H1 (cell line): ENCODE results near the gene PTGDS. TPM values are rescaled to one million over a fixed set of nuclear protein-coding genes. Genes with fewer than 3 reads are reported as not detected.

Source experiments
- CTCF ChIA-PET: fragments of 300-600 bp; sonication (Branson Sonifier 250); formaldehyde crosslinking; loops from one replicate; lab custom pipeline; 2021; ENCODE audit not compliant: partially characterized antibody; lab: Charles Lee
- POLR2A ChIA-PET: fragments of 300-600 bp; sonication (Branson Sonifier 250); formaldehyde crosslinking; loops from one replicate; lab custom pipeline; 2021; ENCODE audit warnings: inconsistent platforms; ENCODE audit not compliant: partially characterized antibody; lab: Charles Lee
- DNase-seq, 2 experiments: peaks; one replicate each; pipeline versions ENCODE4 v3.0.0 to v3.0.0-alpha.2; 2010 to 2022; ENCODE audit warnings: low spot score in 2 of 2, low read depth in 1 of 2, mixed read lengths in 1 of 2
- FAIRE-seq: peaks from 2 replicates; lab custom pipeline; 2011; peaks lifted over from hg19 to GRCh38; lab: Jason Lieb, UNC
- H2AFZ ChIP-seq: 2 replicates; pipeline ENCODE4 v1.8.1; 2012; ENCODE audit warnings: low read length, inconsistent platforms
- H2AK5ac ChIP-seq: 2 replicates; pipeline ENCODE4 v1.6.1; 2013; ENCODE audit warnings: low read depth, low read length
- H2BK120ac ChIP-seq: replicated peaks from 2 replicates; pipeline ENCODE3; 2013; ENCODE audit warnings: low read depth, low read length, inconsistent platforms
- H2BK12ac ChIP-seq: 2 replicates; pipeline ENCODE4 v1.6.1; 2013; ENCODE audit warnings: low read depth, low read length
- H2BK15ac ChIP-seq: 2 replicates; pipeline ENCODE4 v1.6.1; 2013; ENCODE audit warnings: low read length
- H2BK20ac ChIP-seq: 2 replicates; pipeline ENCODE4 v1.6.1; 2013; ENCODE audit warnings: low read length
- H2BK5ac ChIP-seq: 2 replicates; pipeline ENCODE4 v1.6.1; 2013; ENCODE audit warnings: low read depth, low read length
- H3K14ac ChIP-seq: 2 replicates; pipeline ENCODE4 v1.6.1; 2013; ENCODE audit warnings: inconsistent platforms; ENCODE audit not compliant: insufficient read length
- H3K18ac ChIP-seq: 2 replicates; pipeline ENCODE4 v1.6.1; 2013; ENCODE audit warnings: low read length; ENCODE audit errors: extremely low read depth
- H3K23ac ChIP-seq: 2 replicates; pipeline ENCODE4 v1.6.1; 2013; ENCODE audit warnings: inconsistent platforms; ENCODE audit not compliant: insufficient read length
- H3K23me2 ChIP-seq: 2 replicates; pipeline ENCODE4 v1.6.1; 2013; ENCODE audit warnings: low read depth, low read length
- H3K27ac ChIP-seq: 2 replicates; pipeline ENCODE4 v1.6.1; 2011; ENCODE audit warnings: low read depth, low read length, inconsistent platforms
- H3K27me3 ChIP-seq, 4 experiments: replicated peaks in 1 of 4; 1 replicate in 1 of 4; 2 replicates in 3 of 4; pipeline versions ENCODE4 v1.6.1 to v1.8.1; 2011 to 2013; ENCODE audit warnings: low read length in 3 of 4, mild to moderate bottlenecking in 3 of 4, inconsistent platforms in 2 of 4, mixed read lengths in 2 of 4, moderate library complexity in 1 of 4; ENCODE audit not compliant: control insufficient read depth in 3 of 4, insufficient read depth in 3 of 4; ENCODE audit errors: extremely low read depth in 1 of 4
- H3K36me3 ChIP-seq, 4 experiments: 2 replicates each; pipeline versions ENCODE4 v1.6.1 to v1.8.1; 2011 to 2013; ENCODE audit warnings: mild to moderate bottlenecking in 4 of 4, low read length in 3 of 4, moderate library complexity in 2 of 4, control low read depth in 1 of 4, inconsistent platforms in 1 of 4; ENCODE audit not compliant: insufficient read depth in 4 of 4, control insufficient read depth in 2 of 4
- H3K4ac ChIP-seq: replicated peaks from 2 replicates; pipeline ENCODE3; 2013; ENCODE audit warnings: low read length, low read depth, mixed read lengths, inconsistent platforms; ENCODE audit not compliant: insufficient read length
- H3K4me1 ChIP-seq, 4 experiments: replicated peaks in 1 of 4; 1 replicate in 1 of 4; 2 replicates in 3 of 4; pipeline versions ENCODE4 v1.6.1 to v1.8.1; 2011 to 2013; ENCODE audit warnings: low read length in 3 of 4, inconsistent platforms in 2 of 4, mixed read lengths in 1 of 4; ENCODE audit not compliant: insufficient read depth in 4 of 4, control insufficient read depth in 3 of 4
- H3K4me2 ChIP-seq, 2 experiments: 2 replicates each; pipeline versions ENCODE4 v1.6.1 to v1.8.1; 2011 to 2013; ENCODE audit warnings: low read depth in 2 of 2, low read length in 2 of 2, control low read depth in 1 of 2, inconsistent platforms in 1 of 2, mild to moderate bottlenecking in 1 of 2; ENCODE audit not compliant: insufficient read depth in 1 of 2
- H3K4me3 ChIP-seq, 4 experiments: fragments of 200-600, 300-600 bp in 1 of 4; sonication (generic), shearing (Covaris generic), sonication (Bioruptor Twin) in 1 of 4; 2 replicates each; pipeline versions ENCODE4 v1.5.1 to v1.8.1; 2011 to 2016; ENCODE audit warnings: low read length in 4 of 4, low read depth in 3 of 4, control low read depth in 2 of 4, inconsistent platforms in 2 of 4, mild to moderate bottlenecking in 2 of 4, mixed read lengths in 1 of 4, moderate library complexity in 1 of 4; ENCODE audit not compliant: insufficient read depth in 2 of 4; ENCODE audit errors: extremely low read depth in 1 of 4
- H3K56ac ChIP-seq: replicated peaks from 2 replicates; pipeline ENCODE3; 2013; ENCODE audit warnings: low read depth, mild to moderate bottlenecking, mixed read lengths, low read length, inconsistent platforms; ENCODE audit not compliant: insufficient read length
- H3K79me1 ChIP-seq: 2 replicates; pipeline ENCODE4 v1.6.1; 2013; ENCODE audit warnings: low read depth, low read length, control low read depth
- H3K79me2 ChIP-seq, 2 experiments: 2 replicates each; pipeline versions ENCODE4 v1.6.1 to v1.8.1; 2012 to 2013; ENCODE audit warnings: low read length in 2 of 2, mild to moderate bottlenecking in 2 of 2, inconsistent platforms in 1 of 2; ENCODE audit not compliant: insufficient read depth in 2 of 2, control insufficient read depth in 1 of 2
- H3K9ac ChIP-seq, 4 experiments: replicated peaks in 1 of 4; 1 replicate in 1 of 4; 2 replicates in 3 of 4; pipeline versions ENCODE4 v1.6.1 to v1.8.1; 2011 to 2013; ENCODE audit warnings: low read depth in 3 of 4, low read length in 3 of 4, control low read depth in 2 of 4, mild to moderate bottlenecking in 2 of 4, moderate library complexity in 2 of 4, inconsistent platforms in 1 of 4; ENCODE audit errors: extremely low read depth in 1 of 4
- H3K9me3 ChIP-seq, 2 experiments: 2 replicates each; pipeline versions ENCODE4 v1.6.1 to v1.8.1; 2012 to 2013; ENCODE audit warnings: mild to moderate bottlenecking in 2 of 2, moderate library complexity in 2 of 2, control low read depth in 1 of 2, inconsistent platforms in 1 of 2, low read depth in 1 of 2, low read length in 1 of 2, mixed read lengths in 1 of 2; ENCODE audit not compliant: insufficient read depth in 2 of 2
- H4K20me1 ChIP-seq, 2 experiments: replicated peaks in 1 of 2; 2 replicates each; pipeline versions ENCODE3 to v1.8.1; 2011 to 2013; ENCODE audit warnings: inconsistent platforms in 2 of 2, low read length in 2 of 2, mild to moderate bottlenecking in 1 of 2; ENCODE audit not compliant: insufficient read depth in 2 of 2, control insufficient read depth in 1 of 2
- H4K5ac ChIP-seq: 2 replicates; pipeline ENCODE4 v1.6.1; 2013; ENCODE audit warnings: low read length, low read depth, mixed read lengths, inconsistent platforms; ENCODE audit not compliant: insufficient read length
- H4K8ac ChIP-seq: 2 replicates; pipeline ENCODE4 v1.8.0; 2013; ENCODE audit warnings: mild to moderate bottlenecking, moderate library complexity, low read length, inconsistent platforms; ENCODE audit not compliant: insufficient read depth; ENCODE audit errors: extremely low read depth
- H4K91ac ChIP-seq: replicated peaks from 2 replicates; pipeline ENCODE3; 2013; ENCODE audit warnings: low read length, mixed read lengths, inconsistent platforms; ENCODE audit not compliant: insufficient read length
- BRCA1 ChIP-seq: IDR thresholded peaks from 2 replicates; pipeline ENCODE4 v1.6.1; 2012; ENCODE audit warnings: low read depth, low read length, improper control_type of control experiment
- CREB1 ChIP-seq: IDR thresholded peaks from 2 replicates; pipeline ENCODE4 v1.6.1; 2012; ENCODE audit warnings: inconsistent platforms
- EGR1 ChIP-seq: IDR thresholded peaks from 2 replicates; pipeline ENCODE4 v1.6.1; 2011; ENCODE audit warnings: low read depth, low read length, borderline replicate concordance
- JUN ChIP-seq: IDR thresholded peaks from 2 replicates; pipeline ENCODE4 v1.6.1; 2011; ENCODE audit warnings: low read depth, mild to moderate bottlenecking, improper control_type of control experiment, low read length
- KDM5A ChIP-seq: fragments of 200-600 bp; IDR thresholded peaks from 2 replicates; pipeline ENCODE4 v1.7.1; 2012; ENCODE audit warnings: mild to moderate bottlenecking, low read length, inconsistent platforms, mixed read lengths
- PHF8 ChIP-seq: fragments of 200-600 bp; sonication (generic); conservative IDR thresholded peaks from 2 replicates; pipeline ENCODE4 v1.7.1; 2012; ENCODE audit warnings: low read depth, mild to moderate bottlenecking, inconsistent platforms, low read length, moderate library complexity
- RAD21 ChIP-seq, 2 experiments: IDR thresholded peaks in 1 of 2; conservative IDR thresholded peaks in 1 of 2; 2 replicates each; pipeline ENCODE4 v1.6.1; 2011; ENCODE audit warnings: low read depth in 2 of 2, low read length in 2 of 2, improper control_type of control experiment in 1 of 2, inconsistent platforms in 1 of 2, mild to moderate bottlenecking in 1 of 2, moderate library complexity in 1 of 2
- RFX5 ChIP-seq: IDR thresholded peaks from 2 replicates; pipeline ENCODE4 v1.6.1; 2011; ENCODE audit warnings: low read depth, low read length, improper control_type of control experiment, borderline replicate concordance
- RXRA ChIP-seq: IDR thresholded peaks from 2 replicates; pipeline ENCODE4 v1.6.1; 2011; ENCODE audit warnings: low read depth, mild to moderate bottlenecking, low read length, moderate library complexity; ENCODE audit not compliant: insufficient read depth
- SP4 ChIP-seq: IDR thresholded peaks from 2 replicates; pipeline ENCODE4 v1.6.1; 2012; ENCODE audit warnings: low read length, inconsistent platforms
- YY1 ChIP-seq: IDR thresholded peaks from 2 replicates; pipeline ENCODE4 v1.6.1; 2011; ENCODE audit warnings: low read depth, mild to moderate bottlenecking, low read length
- WGBS, 2 experiments: shearing (Covaris generic) in 1 of 2; methylation state at CpG; one replicate each; pipeline versions ENCODE4 v1.1.6 to v1.1.7; 2013 to 2015; ENCODE audit warnings: low lambda C conversion rate in 2 of 2, mixed read lengths in 2 of 2, inconsistent platforms in 1 of 2, low coverage in 1 of 2, missing lambda C conversion rate in 1 of 2; ENCODE audit not compliant: insufficient replicate concordance in 2 of 2, insufficient coverage in 1 of 2, insufficient read length in 1 of 2; ENCODE audit errors: extremely low coverage in 1 of 2, missing lambda C conversion rate in 1 of 2; 5-methylcytosine and 5-hydroxymethylcytosine counted together
- polyA plus RNA-seq, 7 experiments: library from polyadenylated mRNA; depleted of rRNA in 3 of 7; stranded (reverse) in 5 of 7; unstranded in 2 of 7; fragments of >200 nt in 5 of 7; fragments of 200-250 nt in 2 of 7; gene quantifications; 1 replicate in 5 of 7; 2 replicates in 1 of 7; 4 replicates in 1 of 7; pipeline versions ENCODE4 v1.2.1 to v1.2.3, GENCODE V29; 2011 to 2013; ENCODE audit warnings: missing spikeins in 2 of 7, mixed read lengths in 2 of 7
- total RNA-seq: library from RNA; stranded (reverse); fragmentation: NEBNext Ultra II Directional; extraction: Animal tissue kit (Norgen Biotek cat#: 25700); gene quantifications from 2 replicates; pipeline ENCODE4 v1.2.1, GENCODE V29; 2021
- TF ChIP-seq, protein P1 (sequence below): IDR thresholded peaks from 2 replicates; pipeline ENCODE4 v1.6.1; 2011; ENCODE audit warnings: low read depth, mild to moderate bottlenecking, low read length; ENCODE audit not compliant: insufficient read depth

Gene PTGDS
- total and polyA plus RNA-seq, 2 of the 8 experiments (the other 6 are each of a cell fraction or from before 2014, with no cell fraction given): 1.7 to 2.3 TPM

DNA sequence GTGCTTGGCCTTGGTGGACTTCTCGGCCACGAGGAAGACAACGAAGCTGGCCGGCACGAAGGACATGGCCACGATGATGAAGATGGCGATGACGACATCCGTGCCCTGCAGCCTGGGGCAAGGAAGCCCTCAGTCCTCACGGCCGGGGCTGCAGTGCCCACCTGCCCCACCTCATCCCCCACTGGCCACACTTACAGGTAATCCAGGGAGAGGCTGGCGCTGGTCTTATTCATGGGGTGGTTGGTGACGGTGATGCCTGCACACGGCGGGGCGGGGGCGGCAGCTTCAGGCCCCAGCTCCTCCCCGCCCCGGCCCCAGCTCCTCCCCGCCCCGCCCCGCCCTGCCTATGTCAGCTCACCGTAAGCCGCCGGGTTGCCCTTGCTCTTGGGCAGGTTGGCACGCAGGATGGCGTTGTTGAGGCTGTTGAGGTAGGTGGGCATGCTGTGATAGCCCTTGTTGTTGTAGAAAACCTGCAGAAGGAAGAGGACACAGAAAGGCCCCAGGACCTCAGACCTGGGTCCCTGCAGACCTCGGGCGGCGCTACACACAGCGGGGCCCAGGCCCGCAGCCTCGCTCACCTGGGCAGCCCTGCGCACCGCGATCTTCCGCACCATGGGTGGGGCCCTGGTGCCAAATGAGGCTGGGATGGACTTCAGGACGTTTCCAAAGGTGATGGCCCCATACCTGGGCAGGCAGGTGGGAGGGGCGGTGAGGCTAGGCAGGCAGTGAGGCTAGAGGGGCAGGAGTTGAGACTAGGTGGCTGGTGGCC lies 34.8 kb downstream of the PTGDS start:
- Histone ChIP-seq H3K4ac (no peak overlapping the region), H3K79me1 (no peaks in the 10 kb centered on the region), H2AFZ (no peak overlapping the region), H4K91ac (no peak overlapping the region), H3K36me3 (peaks cover 0 to 12% (median 0%) of the 10 kb centered on the region in 4 experiments; a peak in 1 of 8 replicates), H4K5ac (no peak overlapping the region), H2BK12ac (no peak overlapping the region), H2AK5ac (no peak overlapping the region), H3K27me3 (no peaks in the 10 kb centered on the region; a peak in 1 of 7 replicates), H4K8ac (no peak overlapping the region), H2BK20ac (no peak overlapping the region), H3K14ac (no peak overlapping the region), H4K20me1 (no peaks in the 10 kb centered on the region), H3K18ac (no peak overlapping the region), H2BK5ac (no peak overlapping the region), H3K4me2 (no peak overlapping the region), H3K23ac (no peak overlapping the region), H3K9ac (no peak overlapping the region), H3K56ac (no peak overlapping the region), H3K27ac (no peak overlapping the region), H3K79me2 (no peaks in the 10 kb centered on the region), H2BK15ac (no peak overlapping the region), H3K23me2 (no peaks in the 10 kb centered on the region; the same call in 1 of the 2 replicates), H3K9me3 (peaks cover 0 to 25% of the 10 kb centered on the region in 2 experiments; a peak in 2 of 4 replicates), H3K4me1 (peaks cover 0 to 4% (median under 1%) of the 10 kb centered on the region in 4 experiments; a peak in 2 of 7 replicates), H2BK120ac (no peak overlapping the region), H3K4me3 (no peak overlapping the region)
- POLR2A ChIA-PET: interaction anchor here (1.0 kb wide), 1 partner anchor 20 kb away, joined by 4 read pairs; the partner anchor contains the start of gene PAXX
- 94% methylated on average over 21 of the region's 39 CpGs; no CpG with 5 or more reads in 1 of the 2 experiments for WGBS, 2 experiments
- no peak for FAIRE-seq
- CTCF ChIA-PET: interaction anchor here (0.6 to 2.2 kb wide), 7 partner anchors 10 to 93 kb away, joined by 3 to 11 read pairs (median 5); no protein-coding TSS in a partner anchor
- DNase-seq: no peak
- TF ChIP-seq, protein P1, sequence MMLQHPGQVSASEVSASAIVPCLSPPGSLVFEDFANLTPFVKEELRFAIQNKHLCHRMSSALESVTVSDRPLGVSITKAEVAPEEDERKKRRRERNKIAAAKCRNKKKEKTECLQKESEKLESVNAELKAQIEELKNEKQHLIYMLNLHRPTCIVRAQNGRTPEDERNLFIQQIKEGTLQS: no peak
- no peak for TF ChIP-seq CREB1
- no peak for TF ChIP-seq SP4
- no peak for TF ChIP-seq KDM5A
- TF ChIP-seq YY1: no peak
- TF ChIP-seq RFX5: no peak
- no peak for TF ChIP-seq RXRA
- no peak for TF ChIP-seq JUN
- TF ChIP-seq BRCA1: no peak
- no peak for TF ChIP-seq PHF8
- no peak for TF ChIP-seq EGR1
- TF ChIP-seq RAD21 (IDR thresholded peaks at IDR 0.05 in 1 of 2, conservative IDR thresholded peaks at IDR 0.05 in 1 of 2; ENCODE audit: low read depth in 2 of 2, low read length in 2 of 2): no peak
